ENCODE results near the gene MYOCOS. TPM values are rescaled to one million over a fixed set of nuclear protein-coding genes. Genes with fewer than 3 reads are reported as not detected.
"Not testable (repeated sequence)": the region's sequence is repeated elsewhere in the genome, so short reads cannot be mapped to it uniquely, and the experiment has no call there.

The MYOCOS gene
- total and polyA plus RNA-seq, 4 donors = not detected

GRCh38 chr1:171597203-171597602 lies 24.8 kb upstream of the MYOCOS start:
- Histone ChIP-seq H3K4me3 (no peak overlapping the region), H3K9me3 (ENCODE audit: control insufficient read depth in 4 of 4, insufficient read depth in 3 of 4, low read length in 3 of 4) (no peaks in the 10 kb centered on the region), H3K27ac (ENCODE audit: low read depth in 1 of 2, low read length in 1 of 2) (no peak overlapping the region), H3K9ac (ENCODE audit: insufficient read depth in 1 of 2, low read length in 2 of 2) (no peak overlapping the region), H3K27me3 (ENCODE audit: control insufficient read depth in 3 of 3, insufficient read depth in 3 of 3, low read length in 2 of 3) (no peaks in the 10 kb centered on the region), H3K4me1 (ENCODE audit: control insufficient read depth in 5 of 5, insufficient read depth in 5 of 5, low read length in 5 of 5) (peaks cover 0 to 2% (median 0%) of the 10 kb centered on the region in 5 donors), H3K36me3 (ENCODE audit: control insufficient read depth in 4 of 4, insufficient read depth in 4 of 4, low read length in 4 of 4) (peaks cover 3 to 8% (median 3%) of the 10 kb centered on the region in 4 donors)
- DNase-seq = no peak
- WGBS, 2 donors = 30 to 57% methylated on average over 1 of the region's 1 CpG
- ATAC-seq (ENCODE audit: insufficient read depth, low FRiP score) = no peak
- no peak for TF ChIP-seq CTCF (IDR thresholded peaks at IDR 0.05; ENCODE audit: control extremely low read depth, extremely low read depth)

GRCh38 chr1:171600310-171600709 lies 21.7 kb upstream of the MYOCOS start:
- H3K9ac ChIP-seq (ENCODE audit: insufficient read depth in 1 of 2, low read length in 2 of 2); DNase-seq; H3K4me1 ChIP-seq (ENCODE audit: control insufficient read depth in 5 of 5, insufficient read depth in 5 of 5, low read length in 5 of 5); H3K4me3 ChIP-seq; H3K9me3 ChIP-seq (ENCODE audit: control insufficient read depth in 4 of 4, insufficient read depth in 3 of 4, low read length in 3 of 4); ATAC-seq (ENCODE audit: insufficient read depth, low FRiP score); H3K27me3 ChIP-seq (ENCODE audit: control insufficient read depth in 3 of 3, insufficient read depth in 3 of 3, low read length in 2 of 3); H3K27ac ChIP-seq (ENCODE audit: low read depth in 1 of 2, low read length in 1 of 2); H3K36me3 ChIP-seq (ENCODE audit: control insufficient read depth in 4 of 4, insufficient read depth in 4 of 4, low read length in 4 of 4): not testable (repeated sequence)
- WGBS, 2 donors = 86 to 94% methylated on average over 2 of the region's 2 CpGs

GRCh38 chr1:171600862-171601261 lies 21.2 kb upstream of the MYOCOS start:
- 96 to 100% methylated on average over 13 of the region's 13 CpGs for WGBS, 2 donors
- Histone ChIP-seq H3K9ac (ENCODE audit: insufficient read depth in 1 of 2, low read length in 2 of 2) (no peak overlapping the region), H3K4me3 (no peak overlapping the region), H3K36me3 (ENCODE audit: control insufficient read depth in 4 of 4, insufficient read depth in 4 of 4, low read length in 4 of 4) (no peaks in the 10 kb centered on the region), H3K27me3 (ENCODE audit: control insufficient read depth in 3 of 3, insufficient read depth in 3 of 3, low read length in 2 of 3) (no peaks in the 10 kb centered on the region), H3K4me1 (ENCODE audit: control insufficient read depth in 5 of 5, insufficient read depth in 5 of 5, low read length in 5 of 5) (no peaks in the 10 kb centered on the region), H3K9me3 (ENCODE audit: control insufficient read depth in 4 of 4, insufficient read depth in 3 of 4, low read length in 3 of 4) (no peaks in the 10 kb centered on the region), H3K27ac (ENCODE audit: low read depth in 1 of 2, low read length in 1 of 2) (no peak overlapping the region)
- no peak for ATAC-seq (ENCODE audit: insufficient read depth, low FRiP score)
- TF ChIP-seq CTCF (IDR thresholded peaks at IDR 0.05; ENCODE audit: control extremely low read depth, extremely low read depth) = no peak
- DNase-seq = no peak

GRCh38 chr1:171603042-171603441 lies 19.0 kb upstream of the MYOCOS start:
- H3K9ac ChIP-seq (ENCODE audit: insufficient read depth in 1 of 2, low read length in 2 of 2); H3K36me3 ChIP-seq (ENCODE audit: control insufficient read depth in 4 of 4, insufficient read depth in 4 of 4, low read length in 4 of 4); ATAC-seq (ENCODE audit: insufficient read depth, low FRiP score); H3K4me3 ChIP-seq; H3K27ac ChIP-seq (ENCODE audit: low read depth in 1 of 2, low read length in 1 of 2); H3K9me3 ChIP-seq (ENCODE audit: control insufficient read depth in 4 of 4, insufficient read depth in 3 of 4, low read length in 3 of 4); DNase-seq; H3K4me1 ChIP-seq (ENCODE audit: control insufficient read depth in 5 of 5, insufficient read depth in 5 of 5, low read length in 5 of 5); H3K27me3 ChIP-seq (ENCODE audit: control insufficient read depth in 3 of 3, insufficient read depth in 3 of 3, low read length in 2 of 3): not testable (repeated sequence)
- WGBS, 2 donors = 75 to 82% methylated on average over 6 of the region's 6 CpGs

All from lung (tissue), 12 donors.